Fibroblast of lung (primary cell): Measurements from ENCODE around the gene KRT32.

Experiments used
- EZH2 ChIP-seq: IDR thresholded peaks from 2 replicates; pipeline ENCODE4 v1.5.1; 2012; ENCODE audit warnings: low read length, control low read depth, mild to moderate bottlenecking; ENCODE audit errors: missing control alignments
- TF ChIP-seq, protein P1 (sequence below), 2 donors: IDR thresholded peaks in 1 of 2; conservative IDR thresholded peaks in 1 of 2; 1 replicate in 1 of 2; 2 replicates in 1 of 2; pipeline ENCODE4 v1.5.1; 2011 to 2012; ENCODE audit warnings: low read length in 2 of 2, control low read depth in 1 of 2, inconsistent platforms in 1 of 2, low read depth in 1 of 2, mild to moderate bottlenecking in 1 of 2

DNA sequence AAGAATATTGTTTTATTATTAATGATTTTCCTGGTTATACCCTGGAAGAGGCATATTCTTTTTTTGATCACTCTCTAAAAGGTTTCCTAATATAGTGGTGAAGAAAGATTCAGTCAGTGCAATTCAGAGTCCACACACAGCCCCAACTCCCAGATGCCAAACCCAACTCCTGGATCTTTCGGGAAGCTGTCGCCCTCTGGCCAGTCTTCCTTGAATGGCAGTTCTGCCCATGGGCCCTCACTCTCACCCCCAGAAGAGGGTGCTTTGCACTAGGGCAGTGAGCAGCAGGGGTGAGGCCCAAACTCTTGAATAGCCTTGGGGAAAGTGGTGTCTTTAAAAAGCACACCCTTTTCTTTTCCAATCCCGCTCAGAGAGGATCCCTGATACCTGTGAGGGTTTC is 11.0 kb downstream of the KRT32 start:
- TF ChIP-seq, protein P1, sequence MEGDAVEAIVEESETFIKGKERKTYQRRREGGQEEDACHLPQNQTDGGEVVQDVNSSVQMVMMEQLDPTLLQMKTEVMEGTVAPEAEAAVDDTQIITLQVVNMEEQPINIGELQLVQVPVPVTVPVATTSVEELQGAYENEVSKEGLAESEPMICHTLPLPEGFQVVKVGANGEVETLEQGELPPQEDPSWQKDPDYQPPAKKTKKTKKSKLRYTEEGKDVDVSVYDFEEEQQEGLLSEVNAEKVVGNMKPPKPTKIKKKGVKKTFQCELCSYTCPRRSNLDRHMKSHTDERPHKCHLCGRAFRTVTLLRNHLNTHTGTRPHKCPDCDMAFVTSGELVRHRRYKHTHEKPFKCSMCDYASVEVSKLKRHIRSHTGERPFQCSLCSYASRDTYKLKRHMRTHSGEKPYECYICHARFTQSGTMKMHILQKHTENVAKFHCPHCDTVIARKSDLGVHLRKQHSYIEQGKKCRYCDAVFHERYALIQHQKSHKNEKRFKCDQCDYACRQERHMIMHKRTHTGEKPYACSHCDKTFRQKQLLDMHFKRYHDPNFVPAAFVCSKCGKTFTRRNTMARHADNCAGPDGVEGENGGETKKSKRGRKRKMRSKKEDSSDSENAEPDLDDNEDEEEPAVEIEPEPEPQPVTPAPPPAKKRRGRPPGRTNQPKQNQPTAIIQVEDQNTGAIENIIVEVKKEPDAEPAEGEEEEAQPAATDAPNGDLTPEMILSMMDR (conservative IDR thresholded peaks at IDR 0.05 in 1 of 2, IDR thresholded peaks at IDR 0.05 in 1 of 2; ENCODE audit: low read depth in 1 of 2, low read length in 2 of 2): peak in 1 of 2 donors; percentile 19
- no peak for TF ChIP-seq EZH2
